Transverse colon (tissue), 4 donors: ENCODE results near the gene SPDYC. TPM values are rescaled to one million over a fixed set of nuclear protein-coding genes. Genes with fewer than 3 reads are reported as not detected.

Source experiments
- DNase-seq: peaks from one replicate; pipeline ENCODE4 v3.0.0-alpha.2; 2019
- H3K27ac ChIP-seq, 4 donors: fragments of 200-600 bp; sonication (generic); 2 replicates each; pipeline ENCODE4 v1.5.1; 2016 to 2018; ENCODE audit warnings: inconsistent platforms in 4 of 4
- H3K27me3 ChIP-seq: fragments of 200-600 bp; sonication (generic); 2 replicates; pipeline ENCODE4 v1.5.1; 2017; ENCODE audit warnings: inconsistent platforms
- H3K36me3 ChIP-seq, 4 donors: fragments of 200-600 bp; sonication (generic); 2 replicates each; pipeline ENCODE4 v1.5.1; 2017 to 2019; ENCODE audit warnings: inconsistent platforms in 4 of 4
- H3K4me1 ChIP-seq, 4 donors: fragments of 200-600 bp; sonication (generic); 2 replicates each; pipeline ENCODE4 v1.5.1; 2017 to 2020; ENCODE audit warnings: inconsistent platforms in 4 of 4
- H3K4me3 ChIP-seq, 4 donors: fragments of 200-600 bp; sonication (generic); 1 replicate in 1 of 4; 2 replicates in 3 of 4; pipeline versions ENCODE4 v1.5.1 to v1.6.1; 2017 to 2019; ENCODE audit warnings: inconsistent platforms in 4 of 4
- H3K9me3 ChIP-seq, 2 donors: fragments of 200-600 bp; sonication (generic); 2 replicates each; pipeline ENCODE4 v1.5.1; 2017 to 2019; ENCODE audit warnings: inconsistent platforms in 2 of 2
- EP300 ChIP-seq: sonication (generic); formaldehyde crosslinking; IDR thresholded peaks from one replicate; pipeline ENCODE4 v1.6.1; 2017; ENCODE audit warnings: antibody characterized with exemption, low read depth
- POLR2A ChIP-seq: fragments of 450-650 bp; IDR thresholded peaks from one replicate; pipeline ENCODE4 v1.6.1; 2016; ENCODE audit warnings: antibody characterized with exemption, mild to moderate bottlenecking, moderate library complexity
- POLR2AphosphoS5 ChIP-seq, 3 donors: sonication (generic); formaldehyde crosslinking; IDR thresholded peaks; one replicate each; pipeline ENCODE4 v1.6.1; 2016; ENCODE audit warnings: antibody characterized with exemption in 3 of 3
- WGBS, 2 donors: methylation state at CpG; one replicate each; pipeline ENCODE4 v1.1.5; 2018; ENCODE audit warnings: low coverage in 1 of 2; 5-methylcytosine and 5-hydroxymethylcytosine counted together
- in situ Hi-C, 4 donors: fragments of 200-750 bp; cut with MboI; loops; one replicate each; pipeline versions ENCODE4 v1.15.0 to v1.15.1; 2017; ENCODE audit warnings: low sequenced_read_pairs in 3 of 4, low pct_ligation_motif_present in 1 of 4, low pct_unique_long_range_greater_than_20kb in 1 of 4
- intact Hi-C: fragments of 100-400 bp; cut with DNase I; formaldehyde crosslinking; loops from one replicate; pipeline ENCODE4 v1.15.1; 2023; ENCODE audit warnings: low total_unique reads
- total RNA-seq, 4 donors: library from RNA; depleted of rRNA; stranded (reverse); fragments of >200 nt; gene quantifications; one replicate each; pipeline ENCODE4 v1.1.0, GENCODE V29; 2016
- TF ChIP-seq, protein P1 (sequence below), 5 experiments: fragments of 200-600 bp in 3 of 5; fragments of 450-650 bp in 2 of 5; sonication (generic) in 3 of 5; IDR thresholded peaks; 1 replicate in 2 of 5; 2 replicates in 3 of 5; pipeline ENCODE4 v1.5.1; 2016 to 2017; ENCODE audit warnings: antibody characterized with exemption in 5 of 5, inconsistent platforms in 3 of 5, mild to moderate bottlenecking in 2 of 5, moderate library complexity in 1 of 5

SPDYC gene
- total RNA-seq, 4 donors from 2014 or later, result not detected

DNA sequence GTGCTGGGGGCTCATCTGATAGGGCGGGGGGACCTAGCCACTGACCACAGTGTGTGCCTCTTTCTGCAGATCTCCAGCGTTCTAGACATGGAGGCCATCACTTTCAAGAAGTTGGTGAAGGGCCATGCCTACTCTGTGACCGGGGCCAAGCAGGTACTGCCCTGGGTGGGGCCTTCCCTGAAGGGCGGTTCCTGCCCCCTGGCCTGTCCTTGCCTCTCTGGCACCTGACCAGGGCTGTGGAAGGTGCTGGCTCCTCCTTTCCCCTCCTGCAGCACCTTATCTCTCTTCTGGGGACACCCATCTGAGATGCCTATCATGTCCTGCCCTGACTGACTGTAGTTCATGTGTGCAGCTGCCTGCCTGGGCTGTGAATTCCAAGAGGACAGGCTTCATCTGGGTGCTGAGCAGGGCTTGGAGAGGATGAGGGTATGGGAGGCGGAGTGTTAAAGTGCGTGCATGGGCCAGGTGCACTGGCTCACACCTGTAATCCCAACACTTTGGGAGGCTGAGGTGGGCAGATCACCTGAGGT is 17.2 kb downstream of the SPDYC start:
- intact Hi-C loops (no loop called here), in situ Hi-C loops (loop anchor here in 1 of 4 donors (10.0 kb wide), 1 partner anchor 52 kb away; the partner anchor contains the start of gene SYVN1)
- Histone ChIP-seq H3K4me3 (no peak overlapping the region), H3K27me3 (no peaks in the 10 kb centered on the region), H3K9me3 (no peaks in the 10 kb centered on the region), H3K36me3 (peaks cover 0 to 49% (median 22%) of the 10 kb centered on the region in 4 donors), H3K4me1 (peaks cover 0 to 15% (median 14%) of the 10 kb centered on the region in 4 donors), H3K27ac (no peak overlapping the region)
- TF ChIP-seq EP300, result no peak
- TF ChIP-seq, protein P1, sequence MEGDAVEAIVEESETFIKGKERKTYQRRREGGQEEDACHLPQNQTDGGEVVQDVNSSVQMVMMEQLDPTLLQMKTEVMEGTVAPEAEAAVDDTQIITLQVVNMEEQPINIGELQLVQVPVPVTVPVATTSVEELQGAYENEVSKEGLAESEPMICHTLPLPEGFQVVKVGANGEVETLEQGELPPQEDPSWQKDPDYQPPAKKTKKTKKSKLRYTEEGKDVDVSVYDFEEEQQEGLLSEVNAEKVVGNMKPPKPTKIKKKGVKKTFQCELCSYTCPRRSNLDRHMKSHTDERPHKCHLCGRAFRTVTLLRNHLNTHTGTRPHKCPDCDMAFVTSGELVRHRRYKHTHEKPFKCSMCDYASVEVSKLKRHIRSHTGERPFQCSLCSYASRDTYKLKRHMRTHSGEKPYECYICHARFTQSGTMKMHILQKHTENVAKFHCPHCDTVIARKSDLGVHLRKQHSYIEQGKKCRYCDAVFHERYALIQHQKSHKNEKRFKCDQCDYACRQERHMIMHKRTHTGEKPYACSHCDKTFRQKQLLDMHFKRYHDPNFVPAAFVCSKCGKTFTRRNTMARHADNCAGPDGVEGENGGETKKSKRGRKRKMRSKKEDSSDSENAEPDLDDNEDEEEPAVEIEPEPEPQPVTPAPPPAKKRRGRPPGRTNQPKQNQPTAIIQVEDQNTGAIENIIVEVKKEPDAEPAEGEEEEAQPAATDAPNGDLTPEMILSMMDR (IDR thresholded peaks at IDR 0.05), result no peak
- no peak for TF ChIP-seq POLR2A
- no peak for TF ChIP-seq POLR2AphosphoS5 (IDR thresholded peaks at IDR 0.05)
- DNase-seq, result no peak
- 90% methylated on average over 6 of the region's 6 CpGs; no CpG with 5 or more reads in 1 of the 2 donors for WGBS, 2 donors

DNA sequence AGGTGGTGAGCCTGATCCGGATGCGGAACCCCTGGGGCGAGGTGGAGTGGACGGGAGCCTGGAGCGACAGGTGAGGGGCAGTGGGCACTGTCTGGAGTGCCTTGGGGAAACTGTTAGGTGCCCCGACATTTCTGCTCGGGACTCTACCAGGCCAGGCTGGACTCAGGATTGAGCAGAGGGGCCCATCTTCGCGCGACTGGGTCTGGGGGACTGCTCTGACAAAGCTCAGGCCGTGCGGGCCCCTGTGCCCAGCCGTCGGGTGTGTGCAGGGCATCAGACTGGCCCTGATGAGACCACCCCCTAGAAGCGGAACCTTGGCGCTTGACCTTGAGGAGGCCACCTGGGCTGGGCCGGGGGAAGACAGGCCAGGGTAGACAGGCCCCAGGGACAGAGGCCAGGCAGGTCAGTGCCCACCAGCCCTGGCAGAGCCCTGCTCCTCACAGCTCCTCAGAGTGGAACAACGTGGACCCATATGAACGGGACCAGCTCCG is 18.0 kb downstream of the SPDYC start:
- WGBS, 2 donors, result 89 to 100% methylated on average over 4 to 20 of the region's 20 CpGs
- TF ChIP-seq EP300 (no peak), POLR2AphosphoS5 (IDR thresholded peaks at IDR 0.05) (no peak), POLR2A (no peak)
- TF ChIP-seq, protein P1 (IDR thresholded peaks at IDR 0.05), result no peak
- H3K27me3 ChIP-seq, result no peaks in the 10 kb centered on the region
- H3K4me3 ChIP-seq, result no peak overlapping the region
- peaks cover 0 to 49% (median 23%) of the 10 kb centered on the region in 4 donors for H3K36me3 ChIP-seq
- H3K4me1 ChIP-seq, result peaks cover 0 to 7% (median 6%) of the 10 kb centered on the region in 4 donors
- no peaks in the 10 kb centered on the region for H3K9me3 ChIP-seq
- DNase-seq, result no peak
- in situ Hi-C loops (loop anchor here in 1 of 4 donors (10.0 kb wide), 1 partner anchor 53 kb away; the partner anchor contains the start of gene SYVN1), intact Hi-C loops (no loop called here)
- no peak overlapping the region for H3K27ac ChIP-seq

GRCh38 chr11:65188486-65188885 is 18.5 kb downstream of the SPDYC start:
- Histone ChIP-seq H3K27me3 (no peaks in the 10 kb centered on the region), H3K9me3 (no peaks in the 10 kb centered on the region), H3K36me3 (peaks cover 0 to 49% (median 23%) of the 10 kb centered on the region in 4 donors), H3K4me1 (peaks cover 0 to 3% (median 1%) of the 10 kb centered on the region in 4 donors), H3K27ac (no peak overlapping the region), H3K4me3 (no peak overlapping the region)
- intact Hi-C loops, result no loop called here
- in situ Hi-C loops, result loop anchor here in 1 of 4 donors (10.0 kb wide), 1 partner anchor 54 kb away; the partner anchor contains the start of gene SYVN1
- no peak for DNase-seq
- TF ChIP-seq POLR2A (no peak), POLR2AphosphoS5 (IDR thresholded peaks at IDR 0.05) (no peak), EP300 (no peak)
- TF ChIP-seq, protein P1 (IDR thresholded peaks at IDR 0.05), result no peak
- 94% methylated on average over 18 of the region's 18 CpGs; no CpG with 5 or more reads in 1 of the 2 donors for WGBS, 2 donors

- H3K27me3 ChIP-seq, result no peaks in the 10 kb centered on the region
- H3K36me3 ChIP-seq, result peaks cover 0 to 49% (median 23%) of the 10 kb centered on the region in 4 donors
- H3K27ac ChIP-seq, result no peak overlapping the region
- no peak overlapping the region for H3K4me3 ChIP-seq
- DNase-seq, result no peak
- in situ Hi-C loops (loop anchor here in 1 of 4 donors (10.0 kb wide), 1 partner anchor 54 kb away; the partner anchor contains the start of gene SYVN1), intact Hi-C loops (no loop called here)
- no peaks in the 10 kb centered on the region for H3K4me1 ChIP-seq
- TF ChIP-seq EP300 (no peak), POLR2AphosphoS5 (IDR thresholded peaks at IDR 0.05) (no peak), POLR2A (no peak)
- TF ChIP-seq, protein P1 (IDR thresholded peaks at IDR 0.05), result no peak
- 85 to 92% methylated on average over 8 to 10 of the region's 10 CpGs for WGBS, 2 donors
- H3K9me3 ChIP-seq, result no peaks in the 10 kb centered on the region
Measured at GRCh38 chr11:65189191-65189590, 19.2 kb downstream of the SPDYC start.
